GM18873 (cell line): Measurements from ENCODE around the gene HID1.
"Not testable (repeated sequence)": the region's sequence is repeated elsewhere in the genome, so short reads cannot be mapped to it uniquely, and the experiment has no call there.

ENCODE experiments used
- ATAC-seq: cut with Tn5 transposase; IDR thresholded peaks from one replicate; pipeline ENCODE4 v1.9.1; 2021; ENCODE audit warnings: mild to moderate bottlenecking, moderate library complexity, moderate number of reproducible peaks; ENCODE audit not compliant: unreplicated experiment, low FRiP score

Gene HID1

DNA sequence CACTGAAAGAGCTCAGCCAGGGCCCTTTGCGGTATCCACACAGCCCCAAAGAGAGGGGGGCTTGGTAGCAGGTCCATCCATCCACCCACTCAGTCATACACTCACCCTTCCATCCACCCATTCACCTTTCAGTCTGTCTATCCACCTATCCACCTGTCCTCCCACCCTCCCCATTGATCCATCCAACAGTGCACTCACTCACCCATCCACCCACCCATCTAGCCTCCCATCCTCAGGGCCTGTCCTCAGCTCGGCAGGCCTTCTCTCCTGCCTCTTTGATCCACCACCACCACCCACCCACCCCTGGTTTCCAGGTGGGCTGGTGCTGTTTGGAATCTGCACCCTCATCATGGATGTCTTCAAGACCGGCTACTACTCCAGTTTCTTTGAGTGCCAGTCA, 47.3 kb downstream of the HID1 start:
- ATAC-seq: no peak

GRCh38 chr17:74924250-74924948, 48.2 kb downstream of the HID1 start, which contains the start of gene OTOP2:
TSS of gene OTOP2 (plus strand) at chr17:74924273. CDS start at chr17:74924633, 360 bp downstream.
- no peak for ATAC-seq

DNA sequence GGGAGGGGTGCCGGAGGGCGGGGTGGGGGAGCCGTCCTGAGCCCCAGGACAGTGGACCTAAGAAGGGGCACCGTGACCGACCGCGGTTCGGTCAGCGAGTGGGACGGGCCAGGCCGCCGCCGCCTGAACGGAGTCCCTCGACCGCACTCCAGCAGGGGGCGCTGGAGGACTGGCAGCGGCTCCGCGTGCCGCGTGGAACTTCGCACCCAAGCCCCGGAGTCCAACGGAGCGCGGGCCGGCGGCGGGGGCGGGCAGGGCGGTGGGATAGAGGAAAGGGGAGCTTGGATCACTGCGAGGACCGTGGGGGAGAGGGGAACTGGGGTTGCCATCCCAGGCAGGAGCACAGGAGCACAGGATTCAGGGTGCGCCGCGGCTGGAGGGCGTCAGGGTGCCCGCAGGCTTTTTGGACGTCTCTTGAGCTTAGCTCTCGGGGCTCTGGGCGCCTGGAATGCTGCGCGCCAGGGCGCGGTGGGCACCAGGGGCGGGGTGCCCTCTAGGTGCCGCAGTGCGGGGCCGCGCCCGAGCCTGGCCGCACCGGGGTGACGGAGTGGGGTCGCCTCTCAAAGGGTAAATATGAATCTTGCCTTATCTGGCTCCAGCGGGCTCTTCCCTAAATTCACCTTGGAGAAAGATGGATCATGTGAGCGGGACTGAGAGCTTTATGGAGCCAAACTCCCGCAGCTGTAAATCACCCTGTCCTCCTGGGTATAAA, 48.9 kb downstream of the HID1 start:
- ATAC-seq: no peak

GRCh38 chr17:74922694-74923537, 49.6 kb downstream of the HID1 start, which contains the start of gene USH1G:
TSS of gene USH1G (minus strand) at chr17:74923255. CDS start at chr17:74923073, 182 bp downstream.
- no peak for ATAC-seq

DNA sequence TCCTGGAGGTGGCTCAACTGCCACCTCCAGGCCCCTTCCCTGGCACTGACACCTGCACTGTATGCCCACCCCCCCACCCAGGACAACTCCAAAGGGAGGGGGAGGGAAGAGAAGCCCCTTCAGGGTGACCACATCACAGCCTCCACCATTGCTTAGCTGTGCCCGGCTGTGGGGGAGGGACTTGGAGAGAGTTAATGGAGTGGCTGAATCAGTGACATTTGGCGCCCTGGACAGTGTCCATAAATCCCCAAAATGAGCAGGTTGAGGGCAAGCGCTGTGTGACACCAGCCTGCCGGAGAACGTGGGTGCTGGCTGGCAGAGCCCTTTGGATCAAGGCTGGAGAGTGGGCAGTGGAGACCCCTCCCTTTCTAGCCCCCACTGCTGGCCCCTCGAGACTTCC, 50.4 kb downstream of the HID1 start:
- no peak for ATAC-seq

DNA sequence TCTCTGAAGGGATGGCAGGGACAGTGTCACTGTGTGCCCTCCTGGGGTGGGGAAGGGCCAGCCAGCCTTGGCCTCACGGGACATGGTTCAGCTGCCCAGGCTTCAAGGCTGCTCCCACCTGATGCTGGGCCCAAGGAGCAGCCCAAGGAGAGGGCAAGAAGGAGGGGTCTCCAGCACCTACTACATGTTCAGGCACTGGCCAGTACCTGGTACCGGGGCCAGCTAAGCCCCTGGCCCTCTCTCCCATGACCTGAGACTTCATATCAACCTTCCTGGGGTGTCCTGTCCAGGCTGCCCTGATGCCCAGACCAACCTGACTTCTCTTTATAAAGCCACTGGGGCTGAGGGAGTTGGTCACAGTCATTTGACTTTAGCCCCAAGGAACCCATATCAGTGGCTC, 50.8 kb downstream of the HID1 start:
- ATAC-seq: no peak

GRCh38 chr17:74921026-74921681, 51.4 kb downstream of the HID1 start:
- ATAC-seq: no peak

DNA sequence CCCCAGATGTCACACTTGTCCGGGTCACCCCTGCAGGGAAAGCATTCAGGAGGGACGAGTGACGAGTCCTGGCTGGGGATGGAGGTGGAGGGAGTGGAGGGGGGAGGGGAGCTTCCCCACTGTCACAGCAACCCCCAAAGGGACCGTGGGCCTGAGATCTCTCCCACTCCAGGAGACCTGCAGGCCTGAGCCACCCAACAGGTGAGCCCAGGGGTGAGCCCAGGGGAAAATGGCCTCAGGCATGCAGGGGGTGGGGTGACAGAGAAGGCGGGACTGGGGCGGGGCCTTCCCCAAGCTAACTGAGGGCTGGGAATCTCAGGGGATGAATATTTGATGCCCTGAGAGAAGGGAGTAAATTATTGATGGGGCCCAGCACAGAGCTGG, 51.9 kb downstream of the HID1 start:
- no peak for ATAC-seq

DNA sequence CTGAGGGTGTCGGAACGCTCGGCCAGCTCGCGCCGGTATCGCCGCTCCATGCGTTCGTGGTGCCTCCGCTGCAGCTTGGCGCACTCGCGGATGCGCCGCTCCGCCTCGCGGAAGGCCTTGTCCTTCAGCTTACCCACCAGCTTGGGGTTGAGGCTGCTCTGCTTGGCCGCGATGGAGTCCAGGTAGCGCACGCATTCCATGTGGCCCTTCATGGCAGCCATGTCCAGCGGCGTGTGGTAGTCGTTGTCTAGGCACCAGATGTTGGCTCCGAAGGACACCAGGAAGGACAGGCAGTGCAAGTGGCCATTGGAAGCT, 52.3 kb downstream of the HID1 start:
- ATAC-seq: no peak

DNA sequence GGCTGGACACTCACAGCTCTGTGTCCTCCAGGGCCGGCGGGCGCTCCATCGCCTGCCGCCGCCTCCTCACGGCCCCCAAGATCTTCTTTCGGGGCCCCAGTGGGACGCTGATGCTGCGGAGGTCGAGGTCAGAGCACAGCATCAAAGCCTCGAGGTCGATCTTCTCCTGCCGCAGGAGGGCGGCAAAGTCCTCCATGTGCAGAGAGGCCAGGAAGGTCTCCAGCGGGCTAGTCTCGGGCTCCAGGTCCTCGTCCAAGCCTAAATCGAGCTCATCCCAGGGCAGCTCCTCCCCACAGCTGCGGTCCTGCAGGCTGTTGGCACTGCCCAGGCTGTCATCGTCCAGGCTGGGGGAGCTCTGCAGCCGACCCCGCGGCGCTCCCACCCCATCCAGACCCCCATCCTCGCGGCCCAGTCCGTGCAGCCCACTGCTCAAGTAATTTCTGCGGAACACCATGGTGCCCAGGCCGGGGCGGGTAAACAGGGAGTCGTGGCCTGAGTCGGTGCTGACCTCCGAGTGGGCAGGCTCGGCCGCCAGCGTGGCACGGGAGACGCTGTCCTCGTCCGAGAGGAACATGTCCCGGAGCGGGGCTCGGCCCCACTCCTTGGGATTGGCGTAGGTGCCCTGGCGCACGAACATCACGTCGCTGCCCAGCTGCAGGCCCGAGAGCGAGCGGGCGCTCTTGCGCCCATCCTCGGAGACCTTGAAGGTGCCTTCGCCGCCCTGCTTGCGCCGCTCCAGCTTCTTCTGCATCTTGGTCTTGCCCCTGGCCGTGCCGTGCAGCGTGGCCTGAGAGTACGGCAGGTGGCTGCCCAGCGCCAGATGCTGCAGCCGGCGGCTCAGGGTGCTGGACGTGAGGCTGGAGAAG, 52.9 kb downstream of the HID1 start:
- no peak for ATAC-seq

DNA sequence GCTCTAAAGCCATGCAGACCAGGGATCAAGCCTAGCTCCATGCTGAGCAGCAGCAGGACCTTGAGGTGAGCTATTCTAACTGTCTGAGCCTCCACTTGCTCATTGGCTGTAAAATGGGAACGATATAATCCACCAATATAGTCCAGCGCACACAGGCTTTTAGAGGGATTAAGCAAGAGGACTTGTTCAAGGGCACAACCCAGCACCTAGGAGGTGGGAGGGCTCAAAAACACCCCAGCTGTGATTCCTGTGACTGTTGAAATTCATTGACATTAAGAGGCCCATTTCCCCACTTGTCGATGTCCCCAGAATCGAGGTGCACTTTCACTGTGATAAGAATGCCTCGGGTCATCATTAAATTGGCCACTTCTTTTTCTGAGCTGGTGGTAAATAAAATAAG, 53.7 kb downstream of the HID1 start:
- ATAC-seq: no peak

DNA sequence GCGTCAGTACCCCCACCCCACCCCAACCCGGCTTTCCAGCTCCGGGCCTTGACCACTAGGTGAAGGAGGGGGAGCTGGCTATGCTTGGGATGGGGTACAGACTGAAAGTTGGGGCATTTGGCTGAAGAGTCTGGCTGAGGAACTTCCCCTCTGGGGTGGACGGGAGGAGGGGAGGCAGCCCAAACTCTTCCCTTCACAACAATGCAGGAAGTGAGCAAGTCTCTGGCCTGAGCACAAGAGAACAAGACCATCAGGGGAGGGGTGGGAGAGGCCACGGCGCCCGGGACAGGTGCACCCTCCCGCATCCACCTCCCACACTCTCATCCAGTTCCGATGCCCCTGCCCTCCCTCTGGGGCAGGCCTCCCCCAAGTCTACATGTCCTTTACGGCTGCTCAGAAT, 55.1 kb downstream of the HID1 start:
- no peak for ATAC-seq

DNA sequence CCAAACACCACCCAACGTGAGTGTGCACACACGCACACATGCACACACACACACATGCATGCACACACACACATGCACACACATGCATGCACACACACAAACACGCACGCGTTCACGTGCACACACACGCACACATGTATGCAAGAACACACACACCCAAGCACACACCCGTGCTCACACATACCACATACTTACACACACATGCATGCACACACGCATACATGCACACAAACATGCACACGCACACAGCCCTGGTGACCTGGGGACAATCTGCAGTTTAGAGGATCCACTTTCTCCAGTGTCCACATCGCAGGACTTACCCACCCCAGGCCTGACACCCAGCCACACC, 55.7 kb downstream of the HID1 start:
- no peak for ATAC-seq

DNA sequence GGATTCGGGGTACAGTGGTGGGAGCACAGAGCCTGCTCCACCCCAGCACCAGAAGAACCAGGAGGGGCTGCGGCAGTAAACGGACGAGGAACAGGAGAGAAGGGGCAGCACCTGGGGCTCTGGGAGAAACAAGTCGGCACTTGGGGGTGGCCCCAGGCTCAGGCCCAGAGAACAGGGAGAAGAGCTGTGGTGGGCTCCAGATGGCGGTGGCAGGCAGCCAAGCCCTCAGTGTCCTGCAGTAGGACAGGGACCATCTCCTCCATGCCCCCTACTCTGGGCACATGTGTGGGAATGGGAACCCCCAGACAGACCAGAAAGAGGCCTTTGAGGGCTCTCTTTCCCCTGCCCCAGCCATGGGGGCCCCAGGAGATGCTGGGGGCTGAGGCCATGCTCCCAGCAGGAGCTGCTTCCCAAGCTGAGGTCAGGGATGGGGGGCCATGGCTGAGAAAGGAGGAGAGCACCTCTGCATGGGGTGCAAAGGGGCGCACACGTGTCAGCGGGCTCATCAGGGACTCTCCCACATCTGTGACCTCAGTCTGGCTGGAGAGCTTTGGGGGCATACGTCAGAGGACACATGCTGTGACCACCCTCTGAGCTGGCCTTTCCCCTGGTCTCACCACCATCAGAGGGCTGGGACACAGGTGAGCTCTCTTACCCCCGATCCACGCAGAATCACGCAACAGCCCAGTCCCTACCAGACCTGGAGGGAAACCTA, 56.3 kb downstream of the HID1 start:
- ATAC-seq: no peak

DNA sequence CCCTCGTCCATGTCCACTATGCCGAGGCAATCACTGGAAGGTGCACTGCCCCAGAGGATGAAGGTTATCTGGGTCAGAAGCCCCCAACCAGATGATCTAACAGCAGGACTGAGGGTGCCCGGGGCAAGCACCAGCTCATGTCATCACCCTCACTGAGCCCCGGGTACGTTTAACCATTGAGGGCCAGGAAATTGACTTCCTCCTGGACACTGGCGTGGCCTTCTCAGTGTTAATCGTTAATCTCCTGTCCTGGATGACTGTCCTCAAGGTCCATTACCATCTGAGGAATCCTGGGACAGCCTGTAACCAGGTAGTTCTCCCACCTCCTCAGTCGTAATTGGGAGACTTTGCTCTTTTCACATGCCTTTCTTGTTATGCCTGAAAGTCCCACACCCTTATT, 61.1 kb downstream of the HID1 start:
- ATAC-seq: not testable (repeated sequence)

DNA sequence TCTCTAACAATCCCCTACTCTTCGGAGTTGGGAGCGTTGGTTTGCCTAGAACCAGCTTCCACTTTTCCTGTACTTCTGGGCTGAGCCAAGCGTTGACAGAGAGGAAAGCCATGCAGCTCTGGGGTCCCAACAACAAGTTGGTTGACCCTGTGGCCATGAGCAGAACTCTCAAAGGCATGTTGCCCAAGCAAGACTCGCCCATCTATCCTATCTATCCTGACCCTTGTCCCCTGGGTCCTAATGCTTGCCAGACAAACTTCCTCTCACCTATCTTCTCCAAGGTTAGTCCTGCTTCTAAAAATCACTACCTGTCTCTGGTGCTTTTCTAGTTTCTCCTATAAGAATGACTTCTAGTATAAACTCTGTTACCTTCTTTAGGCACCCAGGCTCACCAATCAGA, 63.5 kb downstream of the HID1 start:
- not testable (repeated sequence) for ATAC-seq

- ATAC-seq: no peak
Measured at GRCh38 chr17:74907012-74907411, 65.5 kb downstream of the HID1 start.

DNA sequence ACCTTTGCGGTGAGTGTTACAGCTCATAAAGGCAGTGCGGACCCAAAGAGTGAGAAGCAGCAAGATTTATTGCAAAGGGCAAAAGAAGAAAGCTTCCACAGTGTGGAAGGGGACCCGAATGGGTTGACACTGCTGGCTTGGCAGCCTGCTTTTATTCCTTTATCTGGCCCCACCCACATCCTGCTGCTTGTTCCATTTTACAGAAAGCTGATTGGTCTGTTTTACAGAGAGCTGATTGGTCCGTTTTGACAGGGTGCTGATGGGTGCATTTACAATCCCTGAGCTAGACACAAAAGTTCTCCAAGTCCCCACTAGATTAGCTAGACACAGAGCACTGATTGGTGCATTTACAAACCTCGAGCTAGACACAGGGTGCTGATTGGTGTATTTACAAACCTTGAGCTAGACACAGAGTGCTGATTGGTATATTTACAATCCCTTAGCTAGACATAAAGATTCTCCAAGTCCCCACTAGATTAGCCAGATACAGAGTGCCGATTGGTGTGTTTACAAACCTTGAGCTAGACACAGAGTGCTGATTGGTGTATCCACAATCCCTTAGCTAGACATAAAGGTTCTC, 66.3 kb downstream of the HID1 start:
- ATAC-seq: not testable (repeated sequence)
